ENCODE results near the gene CEACAM6.

- TF ChIP-seq BRF1 (IDR thresholded peaks at IDR 0.05; ENCODE audit: borderline replicate concordance, extremely low read depth, insufficient read length) (no peak), SLC30A9 (CRISPR knock-in tag; IDR thresholded peaks at IDR 0.05) (no peak), USF1 (CRISPR knock-in tag; IDR thresholded peaks at IDR 0.05) (no peak)
Measured at GRCh38 chr19:41810301-41810700, 55.0 kb downstream of the CEACAM6 start.
